H1 (cell line): Measurements from ENCODE around the gene CPLX1. TPM values are rescaled to one million over a fixed set of nuclear protein-coding genes. Genes with fewer than 3 reads are reported as not detected.
A peak's percentile ranks its signal among the peaks of the same experiment; 100 is the strongest.
"Not testable (repeated sequence)": the region's sequence is repeated elsewhere in the genome, so short reads cannot be mapped to it uniquely, and the experiment has no call there.

Experiments
- CTCF ChIA-PET: fragments of 300-600 bp; sonication (Branson Sonifier 250); formaldehyde crosslinking; loops from one replicate; lab custom pipeline; 2021; ENCODE audit not compliant: partially characterized antibody; lab: Charles Lee
- POLR2A ChIA-PET: fragments of 300-600 bp; sonication (Branson Sonifier 250); formaldehyde crosslinking; loops from one replicate; lab custom pipeline; 2021; ENCODE audit warnings: inconsistent platforms; ENCODE audit not compliant: partially characterized antibody; lab: Charles Lee
- DNase-seq, 2 experiments: peaks; one replicate each; pipeline versions ENCODE4 v3.0.0 to v3.0.0-alpha.2; 2010 to 2022; ENCODE audit warnings: low spot score in 2 of 2, low read depth in 1 of 2, mixed read lengths in 1 of 2
- FAIRE-seq: peaks from 2 replicates; lab custom pipeline; 2011; peaks lifted over from hg19 to GRCh38; lab: Jason Lieb, UNC
- H2AFZ ChIP-seq: 2 replicates; pipeline ENCODE4 v1.8.1; 2012; ENCODE audit warnings: low read length, inconsistent platforms
- H2AK5ac ChIP-seq: 2 replicates; pipeline ENCODE4 v1.6.1; 2013; ENCODE audit warnings: low read depth, low read length
- H2BK120ac ChIP-seq: replicated peaks from 2 replicates; pipeline ENCODE3; 2013; ENCODE audit warnings: low read depth, low read length, inconsistent platforms
- H2BK12ac ChIP-seq: 2 replicates; pipeline ENCODE4 v1.6.1; 2013; ENCODE audit warnings: low read depth, low read length
- H2BK15ac ChIP-seq: 2 replicates; pipeline ENCODE4 v1.6.1; 2013; ENCODE audit warnings: low read length
- H2BK20ac ChIP-seq: 2 replicates; pipeline ENCODE4 v1.6.1; 2013; ENCODE audit warnings: low read length
- H2BK5ac ChIP-seq: 2 replicates; pipeline ENCODE4 v1.6.1; 2013; ENCODE audit warnings: low read depth, low read length
- H3K14ac ChIP-seq: 2 replicates; pipeline ENCODE4 v1.6.1; 2013; ENCODE audit warnings: inconsistent platforms; ENCODE audit not compliant: insufficient read length
- H3K18ac ChIP-seq: 2 replicates; pipeline ENCODE4 v1.6.1; 2013; ENCODE audit warnings: low read length; ENCODE audit errors: extremely low read depth
- H3K23ac ChIP-seq: 2 replicates; pipeline ENCODE4 v1.6.1; 2013; ENCODE audit warnings: inconsistent platforms; ENCODE audit not compliant: insufficient read length
- H3K23me2 ChIP-seq: 2 replicates; pipeline ENCODE4 v1.6.1; 2013; ENCODE audit warnings: low read depth, low read length
- H3K27ac ChIP-seq: 2 replicates; pipeline ENCODE4 v1.6.1; 2011; ENCODE audit warnings: low read depth, low read length, inconsistent platforms
- H3K27me3 ChIP-seq, 4 experiments: replicated peaks in 1 of 4; 1 replicate in 1 of 4; 2 replicates in 3 of 4; pipeline versions ENCODE4 v1.6.1 to v1.8.1; 2011 to 2013; ENCODE audit warnings: low read length in 3 of 4, mild to moderate bottlenecking in 3 of 4, inconsistent platforms in 2 of 4, mixed read lengths in 2 of 4, moderate library complexity in 1 of 4; ENCODE audit not compliant: control insufficient read depth in 3 of 4, insufficient read depth in 3 of 4; ENCODE audit errors: extremely low read depth in 1 of 4
- H3K36me3 ChIP-seq, 4 experiments: 2 replicates each; pipeline versions ENCODE4 v1.6.1 to v1.8.1; 2011 to 2013; ENCODE audit warnings: mild to moderate bottlenecking in 4 of 4, low read length in 3 of 4, moderate library complexity in 2 of 4, control low read depth in 1 of 4, inconsistent platforms in 1 of 4; ENCODE audit not compliant: insufficient read depth in 4 of 4, control insufficient read depth in 2 of 4
- H3K4ac ChIP-seq: replicated peaks from 2 replicates; pipeline ENCODE3; 2013; ENCODE audit warnings: low read length, low read depth, mixed read lengths, inconsistent platforms; ENCODE audit not compliant: insufficient read length
- H3K4me1 ChIP-seq, 4 experiments: replicated peaks in 1 of 4; 1 replicate in 1 of 4; 2 replicates in 3 of 4; pipeline versions ENCODE4 v1.6.1 to v1.8.1; 2011 to 2013; ENCODE audit warnings: low read length in 3 of 4, inconsistent platforms in 2 of 4, mixed read lengths in 1 of 4; ENCODE audit not compliant: insufficient read depth in 4 of 4, control insufficient read depth in 3 of 4
- H3K4me2 ChIP-seq, 2 experiments: 2 replicates each; pipeline versions ENCODE4 v1.6.1 to v1.8.1; 2011 to 2013; ENCODE audit warnings: low read depth in 2 of 2, low read length in 2 of 2, control low read depth in 1 of 2, inconsistent platforms in 1 of 2, mild to moderate bottlenecking in 1 of 2; ENCODE audit not compliant: insufficient read depth in 1 of 2
- H3K4me3 ChIP-seq, 4 experiments: fragments of 200-600, 300-600 bp in 1 of 4; sonication (generic), shearing (Covaris generic), sonication (Bioruptor Twin) in 1 of 4; 2 replicates each; pipeline versions ENCODE4 v1.5.1 to v1.8.1; 2011 to 2016; ENCODE audit warnings: low read length in 4 of 4, low read depth in 3 of 4, control low read depth in 2 of 4, inconsistent platforms in 2 of 4, mild to moderate bottlenecking in 2 of 4, mixed read lengths in 1 of 4, moderate library complexity in 1 of 4; ENCODE audit not compliant: insufficient read depth in 2 of 4; ENCODE audit errors: extremely low read depth in 1 of 4
- H3K56ac ChIP-seq: replicated peaks from 2 replicates; pipeline ENCODE3; 2013; ENCODE audit warnings: low read depth, mild to moderate bottlenecking, mixed read lengths, low read length, inconsistent platforms; ENCODE audit not compliant: insufficient read length
- H3K79me1 ChIP-seq: 2 replicates; pipeline ENCODE4 v1.6.1; 2013; ENCODE audit warnings: low read depth, low read length, control low read depth
- H3K79me2 ChIP-seq, 2 experiments: 2 replicates each; pipeline versions ENCODE4 v1.6.1 to v1.8.1; 2012 to 2013; ENCODE audit warnings: low read length in 2 of 2, mild to moderate bottlenecking in 2 of 2, inconsistent platforms in 1 of 2; ENCODE audit not compliant: insufficient read depth in 2 of 2, control insufficient read depth in 1 of 2
- H3K9ac ChIP-seq, 4 experiments: replicated peaks in 1 of 4; 1 replicate in 1 of 4; 2 replicates in 3 of 4; pipeline versions ENCODE4 v1.6.1 to v1.8.1; 2011 to 2013; ENCODE audit warnings: low read depth in 3 of 4, low read length in 3 of 4, control low read depth in 2 of 4, mild to moderate bottlenecking in 2 of 4, moderate library complexity in 2 of 4, inconsistent platforms in 1 of 4; ENCODE audit errors: extremely low read depth in 1 of 4
- H3K9me3 ChIP-seq, 2 experiments: 2 replicates each; pipeline versions ENCODE4 v1.6.1 to v1.8.1; 2012 to 2013; ENCODE audit warnings: mild to moderate bottlenecking in 2 of 2, moderate library complexity in 2 of 2, control low read depth in 1 of 2, inconsistent platforms in 1 of 2, low read depth in 1 of 2, low read length in 1 of 2, mixed read lengths in 1 of 2; ENCODE audit not compliant: insufficient read depth in 2 of 2
- H4K20me1 ChIP-seq, 2 experiments: replicated peaks in 1 of 2; 2 replicates each; pipeline versions ENCODE3 to v1.8.1; 2011 to 2013; ENCODE audit warnings: inconsistent platforms in 2 of 2, low read length in 2 of 2, mild to moderate bottlenecking in 1 of 2; ENCODE audit not compliant: insufficient read depth in 2 of 2, control insufficient read depth in 1 of 2
- H4K5ac ChIP-seq: 2 replicates; pipeline ENCODE4 v1.6.1; 2013; ENCODE audit warnings: low read length, low read depth, mixed read lengths, inconsistent platforms; ENCODE audit not compliant: insufficient read length
- H4K8ac ChIP-seq: 2 replicates; pipeline ENCODE4 v1.8.0; 2013; ENCODE audit warnings: mild to moderate bottlenecking, moderate library complexity, low read length, inconsistent platforms; ENCODE audit not compliant: insufficient read depth; ENCODE audit errors: extremely low read depth
- H4K91ac ChIP-seq: replicated peaks from 2 replicates; pipeline ENCODE3; 2013; ENCODE audit warnings: low read length, mixed read lengths, inconsistent platforms; ENCODE audit not compliant: insufficient read length
- POLR2A ChIP-seq, 2 experiments: IDR thresholded peaks; 1 replicate in 1 of 2; 2 replicates in 1 of 2; pipeline ENCODE4 v1.6.1; 2011; ENCODE audit warnings: low read depth in 2 of 2, low read length in 2 of 2, mild to moderate bottlenecking in 2 of 2; ENCODE audit errors: control extremely low read depth in 1 of 2
- WGBS, 2 experiments: shearing (Covaris generic) in 1 of 2; methylation state at CpG; one replicate each; pipeline versions ENCODE4 v1.1.6 to v1.1.7; 2013 to 2015; ENCODE audit warnings: low lambda C conversion rate in 2 of 2, mixed read lengths in 2 of 2, inconsistent platforms in 1 of 2, low coverage in 1 of 2, missing lambda C conversion rate in 1 of 2; ENCODE audit not compliant: insufficient replicate concordance in 2 of 2, insufficient coverage in 1 of 2, insufficient read length in 1 of 2; ENCODE audit errors: extremely low coverage in 1 of 2, missing lambda C conversion rate in 1 of 2; 5-methylcytosine and 5-hydroxymethylcytosine counted together
- polyA plus RNA-seq, 7 experiments: library from polyadenylated mRNA; depleted of rRNA in 3 of 7; stranded (reverse) in 5 of 7; unstranded in 2 of 7; fragments of >200 nt in 5 of 7; fragments of 200-250 nt in 2 of 7; gene quantifications; 1 replicate in 5 of 7; 2 replicates in 1 of 7; 4 replicates in 1 of 7; pipeline versions ENCODE4 v1.2.1 to v1.2.3, GENCODE V29; 2011 to 2013; ENCODE audit warnings: missing spikeins in 2 of 7, mixed read lengths in 2 of 7
- total RNA-seq: library from RNA; stranded (reverse); fragmentation: NEBNext Ultra II Directional; extraction: Animal tissue kit (Norgen Biotek cat#: 25700); gene quantifications from 2 replicates; pipeline ENCODE4 v1.2.1, GENCODE V29; 2021

CPLX1 gene
- total and polyA plus RNA-seq, 2 of the 8 experiments (the other 6 are each of a cell fraction or from before 2014, with no cell fraction given) = 0.32 to 0.56 TPM

- 83% methylated on average over 2 of the region's 2 CpGs; no CpG with 5 or more reads in 1 of the 2 experiments for WGBS, 2 experiments
- H2AFZ ChIP-seq, H2AK5ac ChIP-seq, H3K56ac ChIP-seq, DNase-seq, H3K9ac ChIP-seq, H3K9me3 ChIP-seq, H3K14ac ChIP-seq, H3K27ac ChIP-seq, H2BK5ac ChIP-seq, H3K23ac ChIP-seq, H3K4me2 ChIP-seq, H3K27me3 ChIP-seq, H4K91ac ChIP-seq, FAIRE-seq, H4K5ac ChIP-seq, H3K18ac ChIP-seq, H3K4me1 ChIP-seq, H2BK15ac ChIP-seq, H2BK20ac ChIP-seq, H2BK120ac ChIP-seq, H3K4ac ChIP-seq, H3K4me3 ChIP-seq, H4K8ac ChIP-seq, H3K23me2 ChIP-seq, H2BK12ac ChIP-seq: not testable (repeated sequence)
- 0 out of 3 replicates have a peak, but pooled peaks of 1 of the 2 experiments have one; percentile 36 for TF ChIP-seq POLR2A (IDR thresholded peaks at IDR 0.05; ENCODE audit: control extremely low read depth in 1 of 2, low read depth in 2 of 2, low read length in 2 of 2)
- Histone ChIP-seq H3K79me1 (peaks cover 11% of the 10 kb centered on the region), H3K79me2 (peaks cover 3 to 79% of the 10 kb centered on the region in 2 experiments; a peak in 3 of 4 replicates), H3K36me3 (peaks cover 0 to 57% (median 16%) of the 10 kb centered on the region in 4 experiments; a peak in 7 of 8 replicates), H4K20me1 (peaks cover 22 to 28% of the 10 kb centered on the region in 2 experiments)
- CTCF ChIA-PET = interaction anchor here (1.5 kb wide), 2 partner anchors 91 to 115 kb away, joined by 3 read pairs; no protein-coding TSS in a partner anchor
- POLR2A ChIA-PET = interaction anchor here (1.7 to 3.0 kb wide), 2 partner anchors 8 to 10 kb away, joined by 8 to 11 read pairs; no protein-coding TSS in a partner anchor
Observed at GRCh38 chr4:775485-775884, 50.4 kb downstream of the CPLX1 start.
